ENCODE measurements around the gene MYOG. TPM values are rescaled to one million over a fixed set of nuclear protein-coding genes. Genes with fewer than 3 reads are reported as not detected.

MYOG gene
- total and polyA plus RNA-seq, 8 donors, result 0.13 TPM; not detected in 7

DNA sequence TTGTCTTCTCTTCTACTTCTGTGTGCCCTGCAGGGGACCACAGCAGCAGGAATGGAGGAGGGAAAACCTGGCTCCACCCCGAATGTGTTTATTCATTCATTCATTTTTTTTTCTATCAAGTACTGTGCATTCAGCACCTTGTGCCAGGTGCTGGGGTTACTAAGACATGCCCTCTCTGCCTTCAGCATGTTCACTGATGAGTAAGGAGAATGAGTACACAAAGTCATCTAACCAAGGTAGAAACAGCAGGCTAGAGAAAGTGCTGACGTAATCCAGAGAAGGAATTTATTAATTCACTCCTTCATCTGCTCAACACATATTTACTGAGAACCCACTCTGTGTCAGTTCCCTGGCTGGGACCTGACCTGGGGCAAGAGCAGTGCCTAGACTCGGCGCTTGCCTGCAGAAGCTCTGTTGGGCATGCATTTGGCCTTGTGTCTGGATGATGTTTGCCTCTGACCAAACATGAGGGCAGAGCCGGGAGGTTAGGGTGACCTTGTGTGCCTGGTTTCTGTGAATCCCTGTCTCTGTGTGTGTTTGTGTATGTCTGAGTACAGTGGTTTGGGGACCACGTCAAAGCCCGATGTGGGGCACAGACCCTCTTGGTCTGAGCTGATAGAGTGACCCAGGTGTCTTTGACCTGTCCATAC lies 3.3 kb upstream of the MYOG start:
- H3K27ac ChIP-seq, result no peak overlapping the region
- TF ChIP-seq, protein P1, sequence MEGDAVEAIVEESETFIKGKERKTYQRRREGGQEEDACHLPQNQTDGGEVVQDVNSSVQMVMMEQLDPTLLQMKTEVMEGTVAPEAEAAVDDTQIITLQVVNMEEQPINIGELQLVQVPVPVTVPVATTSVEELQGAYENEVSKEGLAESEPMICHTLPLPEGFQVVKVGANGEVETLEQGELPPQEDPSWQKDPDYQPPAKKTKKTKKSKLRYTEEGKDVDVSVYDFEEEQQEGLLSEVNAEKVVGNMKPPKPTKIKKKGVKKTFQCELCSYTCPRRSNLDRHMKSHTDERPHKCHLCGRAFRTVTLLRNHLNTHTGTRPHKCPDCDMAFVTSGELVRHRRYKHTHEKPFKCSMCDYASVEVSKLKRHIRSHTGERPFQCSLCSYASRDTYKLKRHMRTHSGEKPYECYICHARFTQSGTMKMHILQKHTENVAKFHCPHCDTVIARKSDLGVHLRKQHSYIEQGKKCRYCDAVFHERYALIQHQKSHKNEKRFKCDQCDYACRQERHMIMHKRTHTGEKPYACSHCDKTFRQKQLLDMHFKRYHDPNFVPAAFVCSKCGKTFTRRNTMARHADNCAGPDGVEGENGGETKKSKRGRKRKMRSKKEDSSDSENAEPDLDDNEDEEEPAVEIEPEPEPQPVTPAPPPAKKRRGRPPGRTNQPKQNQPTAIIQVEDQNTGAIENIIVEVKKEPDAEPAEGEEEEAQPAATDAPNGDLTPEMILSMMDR (IDR thresholded peaks at IDR 0.05), result no peak

DNA sequence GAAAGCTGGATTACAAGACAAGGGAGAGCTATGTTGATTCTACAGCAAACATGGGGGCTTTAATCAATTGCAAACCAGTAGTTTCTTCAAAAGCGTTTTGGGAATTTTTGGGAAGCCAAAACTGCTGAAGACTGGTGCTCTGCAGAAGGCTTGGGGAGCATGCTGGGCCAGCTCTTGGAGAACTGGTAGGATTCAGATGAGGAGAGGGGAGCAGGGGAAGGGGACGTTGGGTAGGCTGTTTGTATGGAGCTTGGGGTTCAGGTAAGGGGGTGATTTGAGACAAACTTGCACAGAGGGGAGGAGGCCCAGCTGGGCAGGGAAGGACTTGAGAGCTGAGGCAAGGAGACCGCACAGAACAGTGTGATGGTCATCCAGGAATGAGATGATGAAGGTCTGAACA lies 2.6 kb upstream of the MYOG start:
- no peak overlapping the region for H3K27ac ChIP-seq
- no peaks in the 10 kb centered on the region for H3K27me3 ChIP-seq
- ATAC-seq (no peak), DNase-seq (no peak)
- H3K4me3 ChIP-seq, result no peak overlapping the region
- no peaks in the 10 kb centered on the region for H3K4me1 ChIP-seq
- TF ChIP-seq, protein P1 (IDR thresholded peaks at IDR 0.05), result no peak
- no peaks in the 10 kb centered on the region for H3K9me3 ChIP-seq
- intact Hi-C loops (cut with DNase I), result no loop called here
- H3K36me3 ChIP-seq, result no peaks in the 10 kb centered on the region

More for the DNA sequence above, 3.3 kb upstream of the MYOG start:
- peaks cover 0 to 4% of the 10 kb centered on the region in 2 donors for H3K9me3 ChIP-seq
- intact Hi-C loops (cut with DNase I), result no loop called here
- DNase-seq (no peak), ATAC-seq (no peak)
- no peaks in the 10 kb centered on the region for H3K4me1 ChIP-seq
- H3K36me3 ChIP-seq, result no peaks in the 10 kb centered on the region
- H3K27me3 ChIP-seq, result no peaks in the 10 kb centered on the region
- no peak overlapping the region for H3K4me3 ChIP-seq

DNA sequence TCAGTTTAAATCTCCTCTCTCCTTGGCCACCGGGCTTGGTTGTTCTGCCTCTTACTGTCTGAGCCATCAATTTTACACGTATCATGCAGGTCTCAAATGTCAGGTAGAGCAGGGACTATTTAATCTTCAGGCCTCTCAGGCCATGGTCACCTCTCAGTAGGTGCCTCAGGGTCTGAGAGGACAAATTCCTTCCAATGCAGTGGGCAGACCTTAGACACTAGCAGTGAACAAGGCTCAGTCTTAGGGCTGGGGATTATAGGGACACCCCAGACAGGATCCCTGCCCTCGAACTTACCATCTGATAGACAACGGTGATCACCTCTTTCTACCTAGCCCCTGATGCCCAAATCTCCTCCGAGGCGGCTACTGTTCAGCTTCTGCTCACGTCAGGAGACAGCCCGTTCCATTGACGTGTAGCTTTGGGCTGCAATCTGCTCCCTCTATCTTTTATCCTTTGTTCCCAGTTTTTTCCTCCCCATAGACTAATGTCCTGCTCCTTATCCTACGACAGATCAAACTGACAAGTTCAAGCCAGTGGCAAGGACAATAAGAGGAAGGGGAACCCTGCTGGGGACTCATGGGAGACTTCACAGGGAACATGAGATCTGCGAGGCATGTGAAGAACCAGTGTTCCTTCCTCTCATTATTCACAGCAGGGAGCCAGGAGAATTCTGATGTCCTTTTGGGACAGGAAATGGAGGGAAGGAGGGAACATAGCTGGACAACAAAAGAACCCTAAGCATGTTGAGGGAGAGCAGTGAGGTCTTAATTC lies 1.4 kb upstream of the MYOG start:
- intact Hi-C loops (cut with DNase I), result no loop called here
- Histone ChIP-seq H3K4me3 (no peak overlapping the region), H3K27me3 (no peaks in the 10 kb centered on the region), H3K9me3 (no peaks in the 10 kb centered on the region), H3K36me3 (no peaks in the 10 kb centered on the region), H3K4me1 (no peaks in the 10 kb centered on the region), H3K27ac (no peak overlapping the region)
- TF ChIP-seq, protein P1 (IDR thresholded peaks at IDR 0.05), result no peak
- DNase-seq (no peak), ATAC-seq (no peak)

DNA sequence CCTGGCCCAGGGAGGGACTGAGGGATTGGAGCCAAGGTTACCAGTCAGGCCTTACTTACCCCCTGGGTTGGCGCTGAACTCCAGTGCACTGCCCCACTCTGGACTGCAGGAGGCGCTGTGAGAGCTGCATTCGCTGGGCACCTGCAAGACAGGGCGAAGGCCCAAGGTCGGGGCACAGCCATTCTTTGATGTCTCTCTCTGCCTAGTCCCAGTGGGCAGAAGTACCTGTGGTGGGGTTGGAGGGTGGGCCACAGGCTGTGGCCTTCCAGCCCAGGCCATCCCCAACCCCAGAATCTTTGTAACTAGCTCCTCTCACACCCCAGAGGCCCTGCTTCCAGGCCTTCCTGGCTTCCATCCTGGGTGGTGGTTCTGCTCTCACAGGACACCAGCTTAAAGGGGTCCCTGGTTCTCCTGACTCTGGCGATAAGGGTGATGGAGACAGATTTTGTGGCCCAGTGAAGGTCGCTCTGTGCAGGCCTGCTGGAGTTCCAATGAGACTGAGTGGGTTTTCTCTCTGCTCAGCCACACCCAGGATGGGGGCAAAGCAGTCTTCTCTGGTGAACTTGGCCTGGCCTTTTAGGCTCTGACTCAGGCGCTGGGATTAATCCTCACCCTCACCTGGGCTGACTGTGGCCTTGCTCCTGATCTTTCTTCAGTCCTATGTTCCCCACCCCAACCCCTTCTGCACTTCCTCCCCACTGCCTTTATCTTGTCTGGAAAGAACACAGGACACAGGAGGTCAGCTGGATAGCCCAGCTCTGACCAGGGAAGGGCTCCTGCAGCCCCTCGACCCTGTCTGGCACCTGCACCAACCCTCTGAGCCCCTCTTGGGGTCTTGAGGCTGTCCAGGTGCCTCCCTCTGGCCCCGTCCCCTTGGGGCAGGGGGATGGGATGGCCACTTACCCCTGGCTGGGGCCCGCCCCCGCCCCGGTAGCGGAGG lies 954 bp downstream of the MYOG start:
- no peaks in the 10 kb centered on the region for H3K4me1 ChIP-seq
- TF ChIP-seq, protein P1 (IDR thresholded peaks at IDR 0.05), result peak in 1 of 2 donors; percentile 47
- DNase-seq (no peak), ATAC-seq (no peak)
- H3K9me3 ChIP-seq, result no peaks in the 10 kb centered on the region
- no peaks in the 10 kb centered on the region for H3K27me3 ChIP-seq
- no peak overlapping the region for H3K27ac ChIP-seq
- no peaks in the 10 kb centered on the region for H3K36me3 ChIP-seq
- no peak overlapping the region for H3K4me3 ChIP-seq
- intact Hi-C loops (cut with DNase I), result no loop called here

Data from left lung (tissue), 10 donors.